Erythroblast (primary cell): ENCODE data around the gene C1QTNF1.

Source experiments
- GATA1 ChIP-seq: IDR thresholded peaks from 2 replicates; pipeline ENCODE4 v1.6.1; 2011; ENCODE audit warnings: low read depth, mild to moderate bottlenecking, control low read depth, low read length, moderate library complexity
- POLR2A ChIP-seq: IDR thresholded peaks from 2 replicates; pipeline ENCODE4 v1.6.1; 2011; ENCODE audit warnings: mild to moderate bottlenecking, low read length

GRCh38 chr17:79026376-79027273 lies 2.7 kb downstream of the C1QTNF1 start:
- TF ChIP-seq POLR2A (no peak), GATA1 (no peak)
